ENCODE measurements around the gene FBXL5.

Gene FBXL5

DNA sequence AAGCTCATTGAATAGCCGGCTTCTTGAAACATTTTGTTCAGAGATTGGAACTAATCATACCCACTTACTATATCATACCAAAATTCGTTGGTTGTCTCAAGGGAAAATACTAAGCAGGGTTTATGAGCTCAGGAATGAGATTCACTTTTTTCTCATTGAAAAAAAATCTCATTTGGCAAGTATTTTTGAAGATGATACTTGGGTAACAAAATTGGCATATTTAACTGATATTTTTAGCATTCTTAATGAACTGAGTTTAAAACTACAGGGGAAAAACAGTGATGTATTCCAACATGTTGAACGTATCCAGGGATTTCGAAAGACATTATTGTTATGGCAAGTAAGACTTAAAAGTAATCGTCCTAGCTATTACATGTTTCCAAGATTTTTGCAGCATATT lies 32.9 kb upstream of the FBXL5 start:
- Histone ChIP-seq H4K8ac (ENCODE audit: low read depth, low read length) (no peak overlapping the region), H3K79me1 (ENCODE audit: low read depth, low read length) (no peaks in the 10 kb centered on the region), H3K4me3 (ENCODE audit: low read length in 2 of 2) (no peak overlapping the region), H3K27ac (replicated peaks; ENCODE audit: low read length) (no peak overlapping the region), H3K4me1 (ENCODE audit: control insufficient read depth in 2 of 2, insufficient read depth in 1 of 2, low read depth in 1 of 2, low read length in 2 of 2) (peaks cover 7 to 22% of the 10 kb centered on the region in 2 donors), H3K14ac (ENCODE audit: low read length) (no peak overlapping the region), H2BK12ac (ENCODE audit: low read length) (no peak overlapping the region), H3K9me3 (replicated peaks in 1 of 2; ENCODE audit: control insufficient read depth in 2 of 2, insufficient read depth in 1 of 2, low read depth in 1 of 2, low read length in 2 of 2) (peaks cover 0 to 2% of the 10 kb centered on the region in 2 donors), H3K4ac (ENCODE audit: low read length) (no peak overlapping the region), H2BK15ac (ENCODE audit: low read length) (no peak overlapping the region), H4K91ac (ENCODE audit: low read depth, low read length, poor library complexity) (no peak overlapping the region), H2AK5ac (ENCODE audit: low read depth, low read length) (no peak overlapping the region), H3K23ac (ENCODE audit: low read depth, low read length, poor library complexity) (no peak overlapping the region), H3K27me3 (ENCODE audit: control insufficient read depth in 3 of 3, insufficient read depth in 3 of 3, low read depth in 1 of 3, low read length in 3 of 3) (no peaks in the 10 kb centered on the region), H3K9ac (ENCODE audit: low read depth, low read length, poor library complexity) (no peak overlapping the region), H2BK120ac (ENCODE audit: low read depth, low read length) (no peak overlapping the region), H3K36me3 (replicated peaks in 1 of 2; ENCODE audit: control insufficient read depth in 2 of 2, insufficient read depth in 2 of 2, low read length in 2 of 2) (peaks cover 4 to 70% of the 10 kb centered on the region in 2 donors), H2BK5ac (ENCODE audit: low read length) (no peak overlapping the region), H3K4me2 (ENCODE audit: insufficient read depth, low read length, poor library complexity, severe bottlenecking) (no peak overlapping the region), H3K18ac (ENCODE audit: low read length) (no peak overlapping the region), H2AFZ (ENCODE audit: low read length) (no peak overlapping the region)
- no peak for DNase-seq (ENCODE audit: low spot score)
- WGBS, 2 donors (ENCODE audit: extremely low coverage in 2 of 2, insufficient read length in 2 of 2, insufficient replicate concordance in 1 of 2), result no CpG with 5 or more reads among the region's 5 CpGs

DNA sequence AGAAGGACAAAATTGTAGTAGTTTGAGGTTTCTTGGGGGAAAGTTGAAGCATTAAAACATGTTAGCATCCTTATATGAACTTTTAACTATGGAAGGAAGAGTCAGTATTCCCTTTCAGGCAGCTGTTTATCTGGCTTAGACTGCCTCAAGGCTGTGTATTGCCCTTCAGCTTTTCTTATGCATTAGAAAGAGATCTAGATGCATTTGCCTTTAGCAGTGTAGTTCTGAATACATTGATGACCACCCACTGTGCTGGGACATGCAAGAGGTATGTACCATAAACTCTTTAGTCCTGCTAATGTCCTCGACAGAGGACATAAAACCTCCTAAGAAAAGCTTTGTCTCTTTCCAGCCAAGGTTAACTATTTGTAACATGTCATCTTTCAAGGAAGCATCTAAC lies 29.3 kb upstream of the FBXL5 start:
- Histone ChIP-seq H3K36me3 (replicated peaks in 1 of 2; ENCODE audit: control insufficient read depth in 2 of 2, insufficient read depth in 2 of 2, low read length in 2 of 2) (peaks cover 4 to 64% of the 10 kb centered on the region in 2 donors), H2BK120ac (ENCODE audit: low read depth, low read length) (no peak overlapping the region), H3K4me1 (ENCODE audit: control insufficient read depth in 2 of 2, insufficient read depth in 1 of 2, low read depth in 1 of 2, low read length in 2 of 2) (peaks cover 0 to 11% of the 10 kb centered on the region in 2 donors), H3K27me3 (ENCODE audit: control insufficient read depth in 3 of 3, insufficient read depth in 3 of 3, low read depth in 1 of 3, low read length in 3 of 3) (no peaks in the 10 kb centered on the region), H3K9me3 (replicated peaks in 1 of 2; ENCODE audit: control insufficient read depth in 2 of 2, insufficient read depth in 1 of 2, low read depth in 1 of 2, low read length in 2 of 2) (peaks cover 0 to 6% of the 10 kb centered on the region in 2 donors), H3K79me1 (ENCODE audit: low read depth, low read length) (no peaks in the 10 kb centered on the region), H3K14ac (ENCODE audit: low read length) (no peak overlapping the region), H3K23ac (ENCODE audit: low read depth, low read length, poor library complexity) (no peak overlapping the region), H4K8ac (ENCODE audit: low read depth, low read length) (no peak overlapping the region), H3K9ac (ENCODE audit: low read depth, low read length, poor library complexity) (no peak overlapping the region), H3K4ac (ENCODE audit: low read length) (no peak overlapping the region), H2AK5ac (ENCODE audit: low read depth, low read length) (no peak overlapping the region), H2BK12ac (ENCODE audit: low read length) (no peak overlapping the region), H3K18ac (ENCODE audit: low read length) (no peak overlapping the region), H4K91ac (ENCODE audit: low read depth, low read length, poor library complexity) (no peak overlapping the region), H2BK15ac (ENCODE audit: low read length) (no peak overlapping the region), H3K27ac (replicated peaks; ENCODE audit: low read length) (no peak overlapping the region), H2AFZ (ENCODE audit: low read length) (no peak overlapping the region), H2BK5ac (ENCODE audit: low read length) (no peak overlapping the region), H3K4me3 (ENCODE audit: low read length in 2 of 2) (no peak overlapping the region), H3K4me2 (ENCODE audit: insufficient read depth, low read length, poor library complexity, severe bottlenecking) (no peak overlapping the region)
- no peak for DNase-seq (ENCODE audit: low spot score)
- no CpG with 5 or more reads among the region's 1 CpG for WGBS, 2 donors (ENCODE audit: extremely low coverage in 2 of 2, insufficient read length in 2 of 2, insufficient replicate concordance in 1 of 2)

DNA sequence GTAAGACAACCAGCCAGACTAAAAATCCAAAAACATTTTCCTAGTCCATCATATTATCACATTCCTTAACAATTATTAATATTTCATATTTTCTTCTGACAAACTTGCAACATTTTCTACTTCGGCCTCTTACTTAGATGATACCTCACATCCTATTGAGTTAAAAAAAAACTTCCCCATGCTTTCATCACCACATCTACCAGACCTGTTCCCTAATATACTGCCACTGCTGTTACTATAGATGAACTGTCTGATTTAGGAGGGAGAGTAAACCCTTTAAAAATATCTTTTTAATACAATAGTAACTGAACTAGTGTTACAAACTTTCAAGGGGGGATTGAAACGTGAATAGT lies 28.0 kb upstream of the FBXL5 start:
- WGBS, 2 donors (ENCODE audit: extremely low coverage in 2 of 2, insufficient read length in 2 of 2, insufficient replicate concordance in 1 of 2), result 100% methylated on average over 1 to 2 of the region's 2 CpGs
- H3K4me3 ChIP-seq (ENCODE audit: low read length in 2 of 2), result peak overlapping the region in 1 of 2 donors; percentile 77
- no peaks in the 10 kb centered on the region for H3K79me1 ChIP-seq (ENCODE audit: low read depth, low read length)
- peaks cover 0 to 13% of the 10 kb centered on the region in 2 donors for H3K9me3 ChIP-seq (replicated peaks in 1 of 2; ENCODE audit: control insufficient read depth in 2 of 2, insufficient read depth in 1 of 2, low read depth in 1 of 2, low read length in 2 of 2)
- no peaks in the 10 kb centered on the region for H3K27me3 ChIP-seq (ENCODE audit: control insufficient read depth in 3 of 3, insufficient read depth in 3 of 3, low read depth in 1 of 3, low read length in 3 of 3)
- no peak overlapping the region for H3K4me2 ChIP-seq (ENCODE audit: insufficient read depth, low read length, poor library complexity, severe bottlenecking)
- H3K4ac ChIP-seq (ENCODE audit: low read length), result no peak overlapping the region
- H2BK120ac ChIP-seq (ENCODE audit: low read depth, low read length), result no peak overlapping the region
- H2BK15ac ChIP-seq (ENCODE audit: low read length), result no peak overlapping the region
- peaks cover 4 to 61% of the 10 kb centered on the region in 2 donors for H3K36me3 ChIP-seq (replicated peaks in 1 of 2; ENCODE audit: control insufficient read depth in 2 of 2, insufficient read depth in 2 of 2, low read length in 2 of 2)
- no peak overlapping the region for H2AFZ ChIP-seq (ENCODE audit: low read length)
- no peak overlapping the region for H2AK5ac ChIP-seq (ENCODE audit: low read depth, low read length)
- no peak for DNase-seq (ENCODE audit: low spot score)
- H3K14ac ChIP-seq (ENCODE audit: low read length), result no peak overlapping the region
- H3K27ac ChIP-seq (replicated peaks; ENCODE audit: low read length), result no peak overlapping the region
- H3K4me1 ChIP-seq (ENCODE audit: control insufficient read depth in 2 of 2, insufficient read depth in 1 of 2, low read depth in 1 of 2, low read length in 2 of 2), result peaks cover 0 to 11% of the 10 kb centered on the region in 2 donors
- H2BK12ac ChIP-seq (ENCODE audit: low read length), result no peak overlapping the region
- no peak overlapping the region for H4K8ac ChIP-seq (ENCODE audit: low read depth, low read length)
- H3K18ac ChIP-seq (ENCODE audit: low read length), result no peak overlapping the region
- H2BK5ac ChIP-seq (ENCODE audit: low read length), result no peak overlapping the region
- H3K23ac ChIP-seq (ENCODE audit: low read depth, low read length, poor library complexity), result no peak overlapping the region
- no peak overlapping the region for H3K9ac ChIP-seq (ENCODE audit: low read depth, low read length, poor library complexity)
- no peak overlapping the region for H4K91ac ChIP-seq (ENCODE audit: low read depth, low read length, poor library complexity)

DNA sequence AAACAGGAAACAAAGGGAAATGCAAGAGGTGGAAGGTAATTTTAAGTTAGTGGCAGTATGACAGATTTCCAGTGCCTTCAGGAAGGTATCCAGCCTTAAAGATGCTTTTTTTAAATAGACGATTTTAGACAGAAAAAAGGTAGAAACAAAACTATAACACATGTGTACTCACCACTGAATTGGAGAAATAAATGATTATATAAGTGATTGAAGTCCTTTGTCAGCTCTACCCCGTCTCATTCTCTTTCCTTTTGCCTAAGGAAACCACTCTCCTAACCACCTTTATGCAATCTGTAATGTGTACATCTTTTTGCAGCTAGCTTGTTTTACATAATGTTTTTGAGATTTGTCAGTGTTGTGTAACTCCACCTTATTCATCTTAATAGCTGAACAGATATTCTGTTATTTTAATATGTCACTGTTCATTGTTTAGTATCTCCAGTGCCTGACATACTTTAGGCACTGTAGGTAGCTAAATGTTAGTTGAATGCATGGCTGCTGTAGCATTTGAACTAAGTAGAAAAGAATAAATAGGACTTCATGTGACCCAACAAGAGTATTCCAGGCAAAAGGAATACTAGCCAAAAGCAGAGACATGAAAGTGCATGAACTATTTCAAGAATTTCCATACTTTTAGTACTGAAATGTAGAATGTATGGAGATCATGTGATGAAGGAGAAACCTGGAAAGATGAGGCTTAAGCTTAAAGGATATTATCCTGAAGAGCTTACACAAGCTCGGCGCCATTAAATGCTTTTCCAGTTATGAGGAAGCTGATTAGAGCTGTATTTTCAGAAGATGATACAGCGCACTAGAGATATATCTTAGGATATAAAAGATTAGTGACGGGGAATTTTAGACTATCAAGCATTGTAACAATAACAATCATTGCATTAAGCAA lies 27.3 kb upstream of the FBXL5 start:
- Histone ChIP-seq H3K36me3 (replicated peaks in 1 of 2; ENCODE audit: control insufficient read depth in 2 of 2, insufficient read depth in 2 of 2, low read length in 2 of 2) (peaks cover 4 to 61% of the 10 kb centered on the region in 2 donors), H2BK12ac (ENCODE audit: low read length) (no peak overlapping the region), H3K14ac (ENCODE audit: low read length) (no peak overlapping the region), H2BK5ac (ENCODE audit: low read length) (peak overlapping the region; percentile 88), H4K91ac (ENCODE audit: low read depth, low read length, poor library complexity) (no peak overlapping the region), H3K9ac (ENCODE audit: low read depth, low read length, poor library complexity) (no peak overlapping the region), H3K9me3 (replicated peaks in 1 of 2; ENCODE audit: control insufficient read depth in 2 of 2, insufficient read depth in 1 of 2, low read depth in 1 of 2, low read length in 2 of 2) (peaks cover 0 to 18% of the 10 kb centered on the region in 2 donors), H3K18ac (ENCODE audit: low read length) (no peak overlapping the region), H3K4me1 (ENCODE audit: control insufficient read depth in 2 of 2, insufficient read depth in 1 of 2, low read depth in 1 of 2, low read length in 2 of 2) (peaks cover 0 to 11% of the 10 kb centered on the region in 2 donors), H2AFZ (ENCODE audit: low read length) (peak overlapping the region; percentile 89), H2BK15ac (ENCODE audit: low read length) (no peak overlapping the region), H3K4me3 (ENCODE audit: low read length in 2 of 2) (peak overlapping the region; percentile 77 to 83), H3K23ac (ENCODE audit: low read depth, low read length, poor library complexity) (no peak overlapping the region), H3K4ac (ENCODE audit: low read length) (no peak overlapping the region), H4K8ac (ENCODE audit: low read depth, low read length) (no peak overlapping the region), H2BK120ac (ENCODE audit: low read depth, low read length) (no peak overlapping the region), H3K27ac (replicated peaks; ENCODE audit: low read length) (peak overlapping the region; percentile 90), H3K27me3 (ENCODE audit: control insufficient read depth in 3 of 3, insufficient read depth in 3 of 3, low read depth in 1 of 3, low read length in 3 of 3) (no peaks in the 10 kb centered on the region), H3K4me2 (ENCODE audit: insufficient read depth, low read length, poor library complexity, severe bottlenecking) (peak overlapping the region; percentile 68), H2AK5ac (ENCODE audit: low read depth, low read length) (no peak overlapping the region), H3K79me1 (ENCODE audit: low read depth, low read length) (peaks cover 2% of the 10 kb centered on the region)
- no peak for DNase-seq (ENCODE audit: low spot score)
- no CpG with 5 or more reads among the region's 6 CpGs for WGBS, 2 donors (ENCODE audit: extremely low coverage in 2 of 2, insufficient read length in 2 of 2, insufficient replicate concordance in 1 of 2)
